HG03460 (cell line): ENCODE data around the gene KRTAP4-8.
"Not testable (repeated sequence)": the region's sequence is repeated elsewhere in the genome, so short reads cannot be mapped to it uniquely, and the experiment has no call there.

ENCODE experiments used
- ATAC-seq: cut with Tn5 transposase; IDR thresholded peaks from one replicate; pipeline ENCODE4 v1.9.1; 2021; ENCODE audit not compliant: unreplicated experiment

KRTAP4-8 gene

GRCh38 chr17:41108728-41109386 is 10.9 kb upstream of the KRTAP4-8 start:
- ATAC-seq = not testable (repeated sequence)

- no peak for ATAC-seq
Observed at GRCh38 chr17:41107941-41108450, 10.1 kb upstream of the KRTAP4-8 start.

GRCh38 chr17:41105347-41105746 is 7.4 kb upstream of the KRTAP4-8 start, which contains the start of gene KRTAP4-9:
Gene KRTAP4-9 (plus strand): TSS chr17:41105389. CDS start chr17:41105389, 0 bp downstream.
- ATAC-seq = not testable (repeated sequence)

DNA sequence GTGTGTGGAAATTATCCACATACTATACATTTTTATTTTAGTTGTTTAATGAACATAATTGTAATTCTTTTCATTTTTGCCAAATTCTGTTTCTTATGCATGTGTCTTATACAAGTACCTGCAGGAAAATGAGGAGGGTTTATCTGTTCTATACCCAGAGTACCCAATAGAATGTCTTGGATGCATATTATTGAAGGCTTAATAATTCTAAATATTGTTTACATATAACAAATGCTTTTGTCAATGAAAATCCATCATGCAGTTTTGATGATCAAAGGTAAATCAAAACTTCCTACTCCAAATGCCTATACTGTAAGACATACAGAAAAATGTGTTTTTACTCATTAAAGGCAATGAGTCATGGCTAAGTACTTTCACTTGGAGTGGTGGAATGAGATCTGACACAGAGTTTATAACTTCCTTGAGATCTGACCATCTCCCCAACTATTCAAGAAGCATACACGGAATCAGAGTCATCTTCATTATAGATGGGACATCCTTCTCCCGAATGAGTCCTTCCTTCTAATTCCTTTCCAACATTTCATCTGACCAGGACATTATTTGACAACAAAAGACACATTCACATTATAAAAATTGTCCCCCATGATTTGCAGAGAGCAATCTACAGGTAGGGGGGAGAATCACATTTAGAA is 6.6 kb upstream of the KRTAP4-8 start:
- ATAC-seq = not testable (repeated sequence)

DNA sequence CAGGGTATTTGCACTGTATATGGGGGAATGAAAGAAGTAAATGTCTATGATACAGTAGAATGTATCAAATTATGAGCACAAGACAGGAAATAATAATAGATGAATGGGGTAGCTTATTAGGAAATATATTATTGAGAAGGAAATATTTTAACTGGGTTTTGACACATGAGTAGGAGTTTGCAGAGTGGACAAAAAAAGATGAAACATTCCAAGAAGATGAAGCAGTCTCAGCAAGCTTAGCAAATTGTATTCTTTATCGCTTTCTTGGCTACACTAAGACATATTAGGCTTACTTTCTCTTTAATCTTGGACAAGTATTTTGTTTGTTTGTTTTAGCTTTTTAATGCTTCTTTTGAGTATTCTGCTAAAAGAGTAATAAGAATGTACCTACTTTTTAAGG is 6.0 kb upstream of the KRTAP4-8 start:
- no peak for ATAC-seq

DNA sequence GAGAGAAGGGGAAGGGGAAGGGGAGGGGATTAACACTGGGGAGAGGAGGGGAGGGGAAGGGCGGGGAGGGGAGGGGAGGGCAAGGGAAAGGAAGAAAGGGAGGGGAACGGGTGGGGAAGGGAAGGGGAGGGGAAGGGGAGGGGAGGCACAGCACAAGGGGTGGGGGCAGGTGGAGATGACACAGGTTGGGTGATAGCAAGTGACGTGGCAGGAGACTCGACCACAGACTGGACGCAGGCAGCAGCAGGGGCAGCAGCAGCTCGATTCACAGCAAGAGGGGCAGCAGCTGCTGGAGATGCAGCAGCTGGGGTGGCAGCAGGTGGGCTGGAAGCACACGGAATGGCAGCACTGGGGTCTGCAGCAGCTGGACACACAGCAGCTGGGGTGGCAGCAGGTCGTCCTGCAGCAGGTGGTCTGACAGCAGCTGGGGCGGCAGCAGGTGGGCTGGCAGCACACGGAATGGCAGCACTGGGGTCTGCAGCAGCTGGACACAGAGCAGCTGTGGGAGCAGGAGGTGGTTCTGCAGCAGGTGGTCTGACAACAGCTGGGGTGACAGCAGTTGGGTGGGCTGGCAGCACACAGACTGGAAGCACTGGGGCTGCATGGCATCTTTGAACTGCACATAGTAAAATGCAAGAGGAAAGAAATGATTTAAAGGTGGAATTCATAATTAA is 3.8 kb upstream of the KRTAP4-8 start, which contains the start of gene KRTAP4-16:
KRTAP4-16 (minus strand) TSS at position 624 of the 674 bp plus-strand sequence; CDS start at position 624, 0 bp downstream.
- ATAC-seq = no peak

DNA sequence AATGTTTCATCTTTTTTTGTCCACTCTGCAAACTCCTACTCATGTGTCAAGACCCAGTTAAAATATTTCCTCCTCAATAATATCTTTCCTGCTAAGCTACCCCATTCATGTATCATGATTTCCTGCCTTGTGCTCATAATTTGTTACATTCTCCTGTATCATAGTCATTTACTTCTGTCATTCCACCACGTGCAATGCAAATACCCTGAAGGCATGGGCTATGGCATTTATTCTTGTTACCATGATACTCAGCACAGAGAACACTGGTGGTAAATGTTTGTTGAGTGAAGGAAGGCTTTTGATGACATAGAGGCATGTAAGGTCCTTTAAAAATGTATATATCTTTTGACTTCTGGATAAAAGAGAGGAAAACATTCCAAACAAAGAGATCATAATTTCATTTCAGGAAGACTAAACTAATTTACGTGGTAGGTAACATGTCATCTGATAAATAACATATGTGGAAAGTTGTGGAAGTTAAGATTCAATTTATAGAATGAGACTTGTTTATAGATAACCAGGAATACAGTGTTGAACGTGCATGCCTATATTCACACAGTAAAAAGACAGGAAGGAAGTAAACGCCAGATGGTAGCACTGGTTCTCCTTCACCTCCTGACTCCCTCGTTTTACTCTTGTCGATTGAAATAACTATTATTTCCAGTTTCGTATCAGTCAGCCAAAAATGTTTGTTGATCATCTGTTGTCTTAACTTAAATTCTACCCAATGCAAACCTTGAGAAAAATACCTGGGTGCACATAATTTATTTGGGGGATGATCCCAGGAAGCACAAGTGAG is 1.9 kb upstream of the KRTAP4-8 start:
- not testable (repeated sequence) for ATAC-seq

- no peak for ATAC-seq
Observed at GRCh38 chr17:41098481-41098880, 539 bp upstream of the KRTAP4-8 start.

GRCh38 chr17:41096055-41096454 is 1.9 kb downstream of the KRTAP4-8 start:
- ATAC-seq = no peak

DNA sequence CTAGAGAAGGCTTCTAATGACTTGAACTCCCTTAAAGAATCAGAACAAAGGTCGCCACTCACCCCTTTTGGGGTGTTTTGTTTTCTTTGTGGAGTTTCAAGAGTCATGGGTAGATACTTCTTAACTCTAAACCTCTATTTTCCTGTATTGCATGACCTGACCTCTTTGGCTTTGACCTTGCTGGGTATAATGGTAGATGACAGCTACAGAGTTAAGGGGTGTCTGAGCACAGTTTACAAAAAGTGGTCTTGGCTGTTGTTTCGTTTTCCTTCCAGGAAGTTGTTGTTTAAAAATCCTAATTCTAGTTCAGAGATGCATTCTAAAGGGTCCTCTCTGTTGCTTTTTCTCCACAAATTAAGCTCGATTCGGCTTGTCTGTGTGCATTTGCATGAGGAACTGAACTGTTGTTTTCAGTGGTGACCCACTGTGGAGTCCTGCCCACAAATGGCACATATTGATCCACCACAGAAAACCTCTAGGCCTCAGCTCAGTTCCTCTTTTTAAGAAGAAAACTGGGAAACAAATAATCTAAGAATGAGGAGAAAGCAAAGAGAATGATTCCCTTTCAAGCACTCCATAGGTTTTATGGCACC is 9.1 kb downstream of the KRTAP4-8 start:
- not testable (repeated sequence) for ATAC-seq

- ATAC-seq = not testable (repeated sequence)
Observed at GRCh38 chr17:41084100-41084856, 13.7 kb downstream of the KRTAP4-8 start, which contains the start of gene KRTAP4-7. Gene KRTAP4-7 (plus strand): TSS chr17:41084150. CDS start chr17:41084207, 57 bp downstream.

GRCh38 chr17:41083427-41083826 is 14.5 kb downstream of the KRTAP4-8 start:
- ATAC-seq = not testable (repeated sequence)

GRCh38 chr17:41082626-41083025 is 15.3 kb downstream of the KRTAP4-8 start:
- no peak for ATAC-seq

GRCh38 chr17:41076788-41077187 is 21.2 kb downstream of the KRTAP4-8 start:
- no peak for ATAC-seq

- ATAC-seq = no peak
Observed at GRCh38 chr17:41073676-41074075, 24.3 kb downstream of the KRTAP4-8 start.

DNA sequence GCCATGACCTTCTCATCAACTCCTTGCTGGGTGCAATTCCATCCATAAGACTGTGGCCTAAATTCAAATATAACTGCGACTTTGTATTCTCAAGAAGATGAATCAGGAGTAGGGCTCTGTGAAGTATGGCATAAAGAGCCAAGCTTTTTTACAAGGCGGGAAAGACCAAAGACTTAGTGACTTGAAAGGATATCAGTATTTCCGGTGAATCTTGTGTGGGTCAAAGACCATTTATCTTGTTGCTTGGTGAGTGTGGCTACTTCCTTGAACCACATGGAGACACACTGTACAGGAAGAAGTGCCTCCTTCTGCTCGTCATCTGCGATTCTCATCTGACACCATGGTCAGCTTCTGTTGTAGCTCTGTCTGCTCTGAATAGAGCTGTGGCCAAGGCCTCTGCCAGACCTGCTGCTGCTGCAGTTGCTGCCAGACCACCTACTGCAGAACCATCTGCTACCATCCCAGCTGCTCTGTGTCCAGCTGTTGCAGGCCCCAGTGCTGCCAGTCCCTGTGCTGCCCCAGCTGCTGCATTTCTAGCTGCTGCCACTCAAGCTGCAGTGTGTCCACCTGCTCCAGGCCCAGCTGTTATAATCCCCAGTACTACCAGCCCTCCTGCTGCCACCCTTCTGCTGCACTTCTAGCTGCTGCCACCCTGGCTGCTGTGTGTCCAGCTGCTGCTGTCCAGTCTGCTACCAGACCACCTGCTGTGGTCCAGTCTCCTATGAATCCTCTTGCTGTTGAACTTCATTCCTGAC is 26.2 kb downstream of the KRTAP4-8 start:
- ATAC-seq = no peak

DNA sequence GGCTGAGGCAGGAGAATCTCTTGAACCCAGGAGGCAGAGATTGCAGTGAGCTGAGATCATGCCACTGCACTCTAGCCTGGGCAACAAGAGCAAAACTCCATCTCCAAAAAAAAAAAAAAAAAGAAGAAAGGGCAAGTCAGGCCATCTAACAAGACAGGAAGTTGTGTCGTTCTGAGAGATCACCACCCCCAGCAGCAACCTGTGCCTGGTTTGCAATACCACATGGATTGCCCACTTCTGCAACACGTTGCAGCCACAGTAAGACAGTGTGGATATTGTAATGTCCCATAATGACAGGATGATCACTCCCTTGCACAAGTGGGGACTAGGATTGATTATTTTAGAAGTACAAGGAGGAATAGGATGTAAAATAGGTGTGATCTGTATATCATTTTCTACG is 28.9 kb downstream of the KRTAP4-8 start:
- ATAC-seq = no peak

- ATAC-seq = no peak
Observed at GRCh38 chr17:41067281-41067680, 30.7 kb downstream of the KRTAP4-8 start.
